GM23248 (cell line): ENCODE measurements around the gene TEAD1. TPM values are rescaled to one million over a fixed set of nuclear protein-coding genes. Genes with fewer than 3 reads are reported as not detected.
A peak's percentile ranks its signal among the peaks of the same experiment; 100 is the strongest.

Experiments
- DNase-seq: peaks from one replicate; pipeline ENCODE4 v3.0.0-alpha.2; 2015
- H2AFZ ChIP-seq: fragments of 200-600 bp; sonication (generic); 2 replicates; pipeline ENCODE4 v1.6.1; 2016; ENCODE audit warnings: antibody characterized with exemption
- H3F3A ChIP-seq: fragments of 200-600 bp; sonication (generic); 2 replicates; pipeline ENCODE4 v1.6.1; 2016; ENCODE audit warnings: mild to moderate bottlenecking, antibody characterized with exemption, mixed run types; ENCODE audit not compliant: insufficient read depth
- H3K27ac ChIP-seq: fragments of 200-600 bp; sonication (generic); 2 replicates; pipeline ENCODE4 v1.5.1; 2016; ENCODE audit warnings: mild to moderate bottlenecking
- H3K27me3 ChIP-seq: fragments of 200-600 bp; sonication (generic); replicated peaks from 2 replicates; pipeline ENCODE4 v1.6.1; 2016; ENCODE audit warnings: mild to moderate bottlenecking; ENCODE audit not compliant: insufficient read depth
- H3K36me3 ChIP-seq: fragments of 200-600 bp; sonication (generic); 2 replicates; pipeline ENCODE4 v1.6.1; 2016; ENCODE audit warnings: low read depth, mild to moderate bottlenecking
- H3K4me1 ChIP-seq: fragments of 200-600 bp; sonication (generic); 2 replicates; pipeline ENCODE4 v1.6.1; 2016; ENCODE audit warnings: mild to moderate bottlenecking; ENCODE audit not compliant: insufficient read depth
- H3K4me2 ChIP-seq: fragments of 200-600 bp; sonication (generic); one replicate; pipeline ENCODE4 v1.6.1; 2016; ENCODE audit warnings: mild to moderate bottlenecking; ENCODE audit not compliant: unreplicated experiment
- H3K4me3 ChIP-seq: fragments of 200-600 bp; sonication (generic); 2 replicates; pipeline ENCODE4 v1.5.1; 2016; ENCODE audit warnings: mild to moderate bottlenecking
- H3K79me2 ChIP-seq: fragments of 200-600 bp; sonication (generic); 2 replicates; pipeline ENCODE4 v1.6.1; 2016; ENCODE audit warnings: mild to moderate bottlenecking; ENCODE audit not compliant: insufficient read depth
- H3K9ac ChIP-seq: fragments of 200-600 bp; sonication (generic); 2 replicates; pipeline ENCODE4 v1.6.1; 2016; ENCODE audit warnings: mild to moderate bottlenecking
- H3K9me2 ChIP-seq: fragments of 200-600 bp; sonication (generic); 2 replicates; pipeline ENCODE4 v1.6.1; 2016; ENCODE audit warnings: mixed run types, mild to moderate bottlenecking, moderate library complexity; ENCODE audit not compliant: insufficient read depth
- H3K9me3 ChIP-seq: fragments of 200-600 bp; sonication (generic); one replicate; pipeline ENCODE4 v1.6.1; 2017; ENCODE audit warnings: low read depth
- H4K20me1 ChIP-seq: fragments of 200-600 bp; sonication (generic); 2 replicates; pipeline ENCODE4 v1.6.0; 2016; ENCODE audit not compliant: insufficient read depth
- EZH2 ChIP-seq: fragments of 200-600 bp; sonication (generic); IDR thresholded peaks from 2 replicates; pipeline ENCODE4 v1.6.1; 2018; ENCODE audit warnings: antibody characterized with exemption, mild to moderate bottlenecking; ENCODE audit not compliant: insufficient read depth, poor library complexity, severe bottlenecking
- EZH2phosphoT487 ChIP-seq: fragments of 200-600 bp; sonication (generic); IDR thresholded peaks from 2 replicates; pipeline ENCODE4 v1.6.1; 2018; ENCODE audit warnings: antibody characterized with exemption, moderate library complexity, mild to moderate bottlenecking, low read depth; ENCODE audit not compliant: insufficient read depth
- WGBS, 2 experiments: methylation state at CpG; one replicate each; pipeline ENCODE4 v1.1.6; 2015 to 2017; ENCODE audit warnings: low lambda C conversion rate in 2 of 2, low coverage in 1 of 2; ENCODE audit errors: missing lambda C conversion rate in 2 of 2; 5-methylcytosine and 5-hydroxymethylcytosine counted together
- in situ Hi-C: fragments of 300-500 bp; cut with MboI; formaldehyde crosslinking; loops from 2 replicates; pipeline ENCODE4 v1.15.0; 2020
- polyA plus RNA-seq: library from polyadenylated mRNA; unstranded; fragments of >200 nt; fragmentation: Nextera tagmentation; extraction: Ambion mirVana; gene quantifications from 2 replicates; pipeline ENCODE4 v1.2.1, GENCODE V29; 2016
- total RNA-seq: library from RNA; depleted of rRNA; stranded (reverse); fragments of >200 nt; shearing (Covaris generic); gene quantifications from 2 replicates; pipeline ENCODE4 v1.2.3, GENCODE V29; 2014

The TEAD1 gene
- total and polyA plus RNA-seq, 2 experiments from 2014 or later: 52.3 to 144 TPM

GRCh38 chr11:12687216-12687623, 13.0 kb downstream of the TEAD1 start:
- in situ Hi-C loops: no loop called here
- peak overlapping the region; percentile 72 for H3K4me2 ChIP-seq

GRCh38 chr11:12687740-12688139, 13.5 kb downstream of the TEAD1 start:
- H3K4me2 ChIP-seq: no peak overlapping the region
- H3K79me2 ChIP-seq: peaks cover 100% of the 10 kb centered on the region
- H3K9ac ChIP-seq: no peak overlapping the region
- H3K9me3 ChIP-seq: no peaks in the 10 kb centered on the region
- H3K27me3 ChIP-seq: no peaks in the 10 kb centered on the region
- no peak overlapping the region for H3K4me3 ChIP-seq
- H3K36me3 ChIP-seq: no peaks in the 10 kb centered on the region
- peak overlapping the region; percentile 75 for H3K27ac ChIP-seq
- 74 to 79% methylated on average over 3 of the region's 3 CpGs for WGBS, 2 experiments
- H2AFZ ChIP-seq: no peak overlapping the region
- peaks cover 84% of the 10 kb centered on the region for H3K4me1 ChIP-seq
- H4K20me1 ChIP-seq: peaks cover 19% of the 10 kb centered on the region; the same call in 1 of the 2 replicates
- peaks cover 85% of the 10 kb centered on the region for H3F3A ChIP-seq
- no peak for DNase-seq
- in situ Hi-C loops: no loop called here
- no peak for TF ChIP-seq EZH2phosphoT487
- no peak for TF ChIP-seq EZH2
- H3K9me2 ChIP-seq: no peaks in the 10 kb centered on the region

More at GRCh38 chr11:12687216-12687623, 13.0 kb downstream of the TEAD1 start:
- Histone ChIP-seq H3K36me3 (no peaks in the 10 kb centered on the region), H3K9me2 (no peaks in the 10 kb centered on the region), H3K4me3 (peak overlapping the region; percentile 45; the same call in 1 of the 2 replicates), H3F3A (peaks cover 80% of the 10 kb centered on the region), H3K27me3 (no peaks in the 10 kb centered on the region), H3K9ac (peak overlapping the region; percentile 42), H3K9me3 (no peaks in the 10 kb centered on the region), H3K27ac (peak overlapping the region; percentile 75), H4K20me1 (peaks cover 15% of the 10 kb centered on the region; the same call in 1 of the 2 replicates), H3K79me2 (peaks cover 100% of the 10 kb centered on the region), H3K4me1 (peaks cover 78% of the 10 kb centered on the region), H2AFZ (no peak overlapping the region)
- 89 to 100% methylated on average over 1 of the region's 1 CpG for WGBS, 2 experiments
- TF ChIP-seq EZH2phosphoT487 (no peak), EZH2 (no peak)
- no peak for DNase-seq

- in situ Hi-C loops: no loop called here
- peak overlapping the region; percentile 20 for H3K4me2 ChIP-seq
- no peak overlapping the region for H3K4me3 ChIP-seq
- peaks cover 88% of the 10 kb centered on the region for H3K4me1 ChIP-seq
- no peaks in the 10 kb centered on the region for H3K9me3 ChIP-seq
- H3K9ac ChIP-seq: no peak overlapping the region
- peak overlapping the region; percentile 17; the same call in 1 of the 2 replicates for H3K27ac ChIP-seq
- WGBS, 2 experiments: 37 to 63% methylated on average over 3 of the region's 3 CpGs
- peak; percentile 63 for DNase-seq
- no peaks in the 10 kb centered on the region for H3K36me3 ChIP-seq
- no peak overlapping the region for H2AFZ ChIP-seq
- no peaks in the 10 kb centered on the region for H3K9me2 ChIP-seq
- peaks cover 91% of the 10 kb centered on the region for H3F3A ChIP-seq
- H3K79me2 ChIP-seq: peaks cover 95% of the 10 kb centered on the region
- no peaks in the 10 kb centered on the region for H3K27me3 ChIP-seq
- H4K20me1 ChIP-seq: peaks cover 19% of the 10 kb centered on the region; the same call in 1 of the 2 replicates
- TF ChIP-seq EZH2phosphoT487 (no peak), EZH2 (no peak)
Measured at GRCh38 chr11:12689029-12689755, 15.0 kb downstream of the TEAD1 start.

- peaks cover 95% of the 10 kb centered on the region for H3K79me2 ChIP-seq
- no peak overlapping the region for H3K27ac ChIP-seq
- H2AFZ ChIP-seq: no peak overlapping the region
- peaks cover 88% of the 10 kb centered on the region for H3K4me1 ChIP-seq
- H3K36me3 ChIP-seq: no peaks in the 10 kb centered on the region
- H3K27me3 ChIP-seq: no peaks in the 10 kb centered on the region
- in situ Hi-C loops: no loop called here
- WGBS, 2 experiments: 98 to 99% methylated on average over 8 of the region's 8 CpGs
- DNase-seq: no peak
- peaks cover 19% of the 10 kb centered on the region; the same call in 1 of the 2 replicates for H4K20me1 ChIP-seq
- peaks cover 93% of the 10 kb centered on the region for H3F3A ChIP-seq
- no peak overlapping the region for H3K4me3 ChIP-seq
- no peaks in the 10 kb centered on the region for H3K9me2 ChIP-seq
- no peak overlapping the region for H3K4me2 ChIP-seq
- H3K9ac ChIP-seq: no peak overlapping the region
- TF ChIP-seq EZH2: no peak
- TF ChIP-seq EZH2phosphoT487: no peak
- H3K9me3 ChIP-seq: no peaks in the 10 kb centered on the region
Measured at GRCh38 chr11:12690663-12691062, 16.4 kb downstream of the TEAD1 start.
